GM10266 (cell line): ENCODE measurements around the gene POLE2.
"Not testable (repeated sequence)": the region's sequence is repeated elsewhere in the genome, so short reads cannot be mapped to it uniquely, and the experiment has no call there.

ENCODE experiments used
- DNase-seq: peaks from one replicate; pipeline ENCODE4 v3.0.0; 2012; ENCODE audit errors: extremely low spot score
- TF ChIP-seq, protein P1 (sequence below): IDR thresholded peaks from 2 replicates; pipeline ENCODE4 v1.5.1; 2012; ENCODE audit warnings: mild to moderate bottlenecking, low read depth; ENCODE audit not compliant: control insufficient read depth, insufficient read depth; ENCODE audit errors: missing control alignments

Gene POLE2

DNA sequence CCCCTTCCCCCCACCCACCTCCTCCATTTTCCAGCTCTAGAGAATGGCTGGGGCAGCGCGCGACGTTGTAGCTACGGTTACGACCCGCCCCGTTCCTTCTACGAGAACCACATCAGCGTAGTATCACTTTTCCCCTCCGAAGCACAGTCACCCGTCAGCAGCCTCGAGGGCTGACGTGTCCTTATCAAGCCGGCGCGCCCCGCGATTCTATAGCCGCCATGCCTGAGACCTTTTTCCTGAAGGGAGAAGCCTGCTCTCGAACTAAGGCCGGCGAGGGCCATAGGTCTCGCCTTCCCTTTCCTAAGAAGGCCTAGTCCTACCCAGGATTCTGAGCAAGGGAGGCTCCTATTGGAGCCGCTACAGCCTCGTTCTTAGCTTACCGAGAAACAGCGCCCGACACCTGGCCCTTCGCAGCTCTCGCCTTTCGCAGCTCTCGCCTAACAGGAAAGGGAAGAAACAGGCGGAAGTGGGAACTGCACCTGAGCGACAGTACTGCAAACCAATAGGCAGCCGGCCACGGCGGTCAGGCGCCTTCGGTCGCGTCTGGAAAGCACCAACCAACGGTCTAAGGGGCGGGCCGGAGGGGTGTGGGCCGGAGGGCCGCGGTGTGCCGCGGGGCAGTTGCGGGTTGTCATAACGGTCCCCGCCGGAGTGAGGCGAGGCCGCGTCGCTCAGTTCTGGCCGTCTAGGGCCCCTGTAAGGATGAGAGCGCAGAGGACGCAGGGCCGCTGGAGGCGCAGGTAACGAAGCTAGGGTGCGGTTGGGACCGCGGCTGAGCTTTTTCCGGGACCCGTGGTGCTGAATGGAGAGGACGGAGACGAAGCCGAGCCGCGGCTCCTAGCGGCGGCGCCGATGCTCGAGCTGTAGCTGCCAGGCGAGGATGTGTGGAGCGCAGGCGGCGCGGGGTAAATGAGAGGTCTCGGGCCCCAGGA is 67.6 kb downstream of the POLE2 start, which contains the start of the genes MGAT2 and RPL36AL:
Gene MGAT2 (plus strand): TSS at position 618 of the 932 bp plus-strand sequence. CDS start 470 bp downstream, outside the sequence.
Gene RPL36AL (minus strand): TSS at position 445 of the 932 bp plus-strand sequence. CDS start 1,522 bp downstream, outside the sequence.
- peak; percentile 97 for DNase-seq
- TF ChIP-seq, protein P1, sequence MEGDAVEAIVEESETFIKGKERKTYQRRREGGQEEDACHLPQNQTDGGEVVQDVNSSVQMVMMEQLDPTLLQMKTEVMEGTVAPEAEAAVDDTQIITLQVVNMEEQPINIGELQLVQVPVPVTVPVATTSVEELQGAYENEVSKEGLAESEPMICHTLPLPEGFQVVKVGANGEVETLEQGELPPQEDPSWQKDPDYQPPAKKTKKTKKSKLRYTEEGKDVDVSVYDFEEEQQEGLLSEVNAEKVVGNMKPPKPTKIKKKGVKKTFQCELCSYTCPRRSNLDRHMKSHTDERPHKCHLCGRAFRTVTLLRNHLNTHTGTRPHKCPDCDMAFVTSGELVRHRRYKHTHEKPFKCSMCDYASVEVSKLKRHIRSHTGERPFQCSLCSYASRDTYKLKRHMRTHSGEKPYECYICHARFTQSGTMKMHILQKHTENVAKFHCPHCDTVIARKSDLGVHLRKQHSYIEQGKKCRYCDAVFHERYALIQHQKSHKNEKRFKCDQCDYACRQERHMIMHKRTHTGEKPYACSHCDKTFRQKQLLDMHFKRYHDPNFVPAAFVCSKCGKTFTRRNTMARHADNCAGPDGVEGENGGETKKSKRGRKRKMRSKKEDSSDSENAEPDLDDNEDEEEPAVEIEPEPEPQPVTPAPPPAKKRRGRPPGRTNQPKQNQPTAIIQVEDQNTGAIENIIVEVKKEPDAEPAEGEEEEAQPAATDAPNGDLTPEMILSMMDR, result peak; percentile 24

DNA sequence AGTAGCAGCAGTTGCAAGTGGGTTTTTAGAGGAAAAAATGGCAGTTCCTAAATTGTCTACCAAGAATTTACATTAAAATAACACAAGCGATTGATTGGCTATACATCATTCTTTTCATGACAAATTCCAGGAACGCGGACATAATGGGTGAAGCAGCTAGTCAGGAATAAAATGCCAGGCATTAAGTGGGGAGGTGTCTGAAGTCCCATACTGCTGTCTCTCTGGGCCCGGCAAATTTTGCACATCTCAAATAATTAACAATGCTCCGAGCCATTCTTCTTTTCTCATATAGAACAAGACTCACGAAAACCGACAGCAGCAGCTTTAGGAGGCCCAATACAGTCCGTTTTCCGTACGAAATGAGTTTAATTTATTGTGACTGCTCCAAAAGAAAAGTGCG is 68.3 kb downstream of the POLE2 start:
- DNase-seq, result no peak
- TF ChIP-seq, protein P1, result no peak

DNA sequence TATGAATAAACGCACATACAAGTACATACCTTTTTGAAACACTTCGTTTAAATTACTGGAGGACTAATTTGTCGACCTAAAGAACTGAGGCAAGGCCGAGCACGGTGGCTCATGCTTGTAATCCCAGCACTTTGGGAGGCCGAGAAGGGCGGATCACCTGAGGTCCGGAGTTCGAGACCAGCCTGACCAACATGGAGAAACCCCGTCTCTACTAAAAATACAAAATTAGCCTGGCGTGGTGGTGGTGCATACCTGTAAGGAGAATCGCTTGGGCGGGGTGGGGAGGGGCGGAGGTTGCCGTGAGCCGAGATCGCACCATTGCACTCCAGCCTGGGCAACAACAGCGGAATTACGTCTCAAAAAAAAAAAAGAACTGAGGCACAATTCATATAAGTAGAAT is 68.7 kb downstream of the POLE2 start:
- not testable (repeated sequence) for DNase-seq

DNA sequence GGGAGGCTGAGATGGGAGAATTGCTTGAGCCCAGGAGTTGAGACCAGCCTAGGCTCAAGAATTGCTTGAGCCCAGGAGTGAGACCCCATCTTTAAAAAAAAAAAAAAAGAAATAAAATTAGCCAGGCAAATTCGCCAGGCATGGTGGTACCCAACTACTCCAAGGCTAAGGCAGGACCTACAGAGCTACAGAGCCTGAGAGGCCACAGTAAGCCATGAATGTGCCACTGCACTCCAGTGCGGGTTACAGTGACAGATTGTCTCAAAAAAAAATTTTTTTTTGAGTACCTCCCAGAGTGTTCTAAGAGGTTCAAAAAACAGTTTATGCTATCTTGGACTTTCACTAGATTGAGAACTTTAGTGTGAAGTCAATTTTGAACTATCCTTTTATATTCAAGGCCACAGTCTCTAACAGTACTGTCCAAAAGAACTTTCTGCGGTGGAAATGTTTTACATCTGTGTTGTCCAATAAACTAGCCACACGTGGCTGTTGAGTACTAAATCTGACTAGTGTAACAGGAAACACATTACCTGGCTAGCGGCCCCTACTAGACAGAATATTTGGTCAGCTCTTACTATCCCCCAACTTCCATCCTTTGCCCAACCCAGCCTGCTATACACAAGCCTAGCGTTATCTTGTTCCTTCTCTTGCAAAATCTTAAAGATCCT is 70.0 kb downstream of the POLE2 start:
- TF ChIP-seq, protein P1, result no peak

DNA sequence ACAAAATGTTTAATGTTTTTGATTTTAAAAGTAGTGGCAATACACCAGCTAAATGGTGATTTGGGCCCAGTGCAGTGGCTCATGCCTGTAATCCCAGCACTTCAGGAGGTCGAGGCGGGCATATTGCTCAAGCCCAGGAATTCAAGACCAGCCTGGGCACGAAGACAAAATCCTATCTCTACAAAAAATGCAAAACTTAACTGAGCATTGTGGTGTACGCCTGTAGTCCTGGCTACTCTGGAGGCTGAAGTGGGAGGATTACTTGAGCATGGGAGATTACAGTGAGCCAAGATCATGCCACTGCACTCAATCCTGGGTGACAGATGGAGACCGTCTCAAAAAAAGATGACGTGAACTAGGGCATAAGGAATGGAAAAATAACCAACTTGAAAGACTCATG is 72.2 kb downstream of the POLE2 start:
- DNase-seq, result no peak

More for the DNA sequence above, 70.0 kb downstream of the POLE2 start:
- no peak for DNase-seq

DNA sequence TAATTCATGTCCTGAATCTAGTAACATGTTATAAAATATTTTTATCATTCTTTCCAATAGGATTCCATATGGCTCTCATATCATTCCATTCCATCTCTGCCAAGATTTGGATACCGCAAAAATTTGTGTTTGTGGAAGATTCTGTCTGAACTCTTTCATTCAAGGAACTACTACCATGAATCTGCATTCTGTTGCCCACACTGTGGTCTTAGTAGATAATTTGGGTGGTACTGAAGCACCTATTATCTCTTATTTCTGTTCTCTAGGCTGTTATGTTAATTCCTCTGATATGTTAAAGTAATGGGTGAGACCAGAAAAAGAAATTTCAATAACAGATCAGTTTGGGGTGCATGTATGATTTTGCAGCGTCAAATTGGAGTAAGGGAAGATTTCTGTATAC is 73.8 kb downstream of the POLE2 start:
- TF ChIP-seq, protein P1, result no peak

More for the DNA sequence above, 72.2 kb downstream of the POLE2 start:
- TF ChIP-seq, protein P1, result no peak

DNA sequence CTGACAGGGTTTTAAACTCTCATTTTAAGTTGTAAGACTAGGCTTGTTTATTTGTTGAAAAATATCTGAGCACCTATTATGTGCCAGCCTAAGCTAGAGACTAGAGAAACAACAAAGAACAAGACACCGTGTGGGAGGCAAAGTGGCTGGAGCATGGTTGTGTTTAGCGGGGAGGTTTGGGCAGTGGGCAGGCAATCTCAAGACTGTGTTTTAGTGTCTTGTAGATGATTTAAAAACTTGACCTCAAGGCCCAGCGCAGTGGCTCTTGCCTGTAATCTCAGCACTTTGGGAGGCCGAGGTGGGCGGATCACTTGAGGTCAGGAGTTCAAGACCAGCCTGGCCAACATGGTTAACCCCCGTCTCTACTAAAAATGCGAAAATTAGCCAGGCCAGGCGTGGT is 75.3 kb downstream of the POLE2 start:
- TF ChIP-seq, protein P1, result no peak
- no peak for DNase-seq

More for the DNA sequence above, 73.8 kb downstream of the POLE2 start:
- DNase-seq, result no peak
